Ascending aorta (tissue), 2 donors: ENCODE measurements around the gene PRKAG2. TPM values are rescaled to one million over a fixed set of nuclear protein-coding genes. Genes with fewer than 3 reads are reported as not detected.
A peak's percentile ranks its signal among the peaks of the same experiment; 100 is the strongest.

Experiments
- DNase-seq, 2 donors: peaks; one replicate each; pipeline ENCODE4 v3.0.0-alpha.2; 2019; ENCODE audit warnings: low spot score in 2 of 2
- H3K27ac ChIP-seq, 2 donors: fragments of 200-600 bp; sonication (generic); one replicate each; pipeline ENCODE4 v1.5.1; 2016 to 2017; ENCODE audit warnings: mild to moderate bottlenecking in 1 of 2
- H3K27me3 ChIP-seq: fragments of 200-600 bp; sonication (generic); one replicate; pipeline ENCODE4 v1.5.1; 2017
- H3K36me3 ChIP-seq, 2 donors: fragments of 200-600 bp; sonication (generic); one replicate each; pipeline ENCODE4 v1.5.1; 2016
- H3K4me1 ChIP-seq, 2 donors: fragments of 200-600 bp; sonication (generic); one replicate each; pipeline ENCODE4 v1.5.1; 2016 to 2017; ENCODE audit warnings: mild to moderate bottlenecking in 1 of 2
- H3K4me3 ChIP-seq, 2 donors: fragments of 200-600 bp; sonication (generic); one replicate each; pipeline ENCODE4 v1.5.1; 2016 to 2017; ENCODE audit warnings: mild to moderate bottlenecking in 1 of 2
- H3K9me3 ChIP-seq, 2 donors: fragments of 200-600 bp; sonication (generic); one replicate each; pipeline ENCODE4 v1.5.1; 2016
- CTCF ChIP-seq, 3 experiments: fragments of 200-600 bp in 2 of 3; fragments of 450-650 bp in 1 of 3; sonication (generic) in 2 of 3; IDR thresholded peaks; one replicate each; pipeline ENCODE4 v1.5.1; 2016 to 2019; ENCODE audit warnings: antibody characterized with exemption in 3 of 3, mild to moderate bottlenecking in 1 of 3, moderate library complexity in 1 of 3
- intact Hi-C: fragments of 100-400 bp; cut with DNase I; formaldehyde crosslinking; loops from one replicate; pipeline ENCODE4 v1.15.1; 2023
- total RNA-seq: library from RNA; depleted of rRNA; stranded (reverse); fragments of >200 nt; gene quantifications from one replicate; pipeline ENCODE4 v1.1.0, GENCODE V29; 2016

Gene PRKAG2
- total RNA-seq, 1 donor from 2014 or later = 26.7 TPM

GRCh38 chr7:151690606-151691005 is 186.3 kb downstream of the PRKAG2 start:
- Histone ChIP-seq H3K4me3 (no peak overlapping the region), H3K27me3 (no peaks in the 10 kb centered on the region), H3K27ac (no peak overlapping the region), H3K36me3 (no peaks in the 10 kb centered on the region), H3K9me3 (no peaks in the 10 kb centered on the region), H3K4me1 (peaks cover 12 to 41% of the 10 kb centered on the region in 2 donors)
- intact Hi-C loops = no loop called here
- no peak for TF ChIP-seq CTCF (IDR thresholded peaks at IDR 0.05)
- no peak for DNase-seq

- H3K27me3 ChIP-seq = no peaks in the 10 kb centered on the region
- TF ChIP-seq CTCF (IDR thresholded peaks at IDR 0.05) = no peak
- H3K9me3 ChIP-seq = no peaks in the 10 kb centered on the region
- peak overlapping the region; percentile 3 to 16 for H3K27ac ChIP-seq
- no peak overlapping the region for H3K4me3 ChIP-seq
- no peaks in the 10 kb centered on the region for H3K36me3 ChIP-seq
- no peak for DNase-seq
- intact Hi-C loops = loop anchor here (5.0 kb wide), 1 partner anchor 167 kb away; no protein-coding TSS in a partner anchor
- H3K4me1 ChIP-seq = peaks cover 10 to 30% of the 10 kb centered on the region in 2 donors
These were observed 187.5 kb downstream of the PRKAG2 start for GRCh38 chr7:151689196-151689971.

- intact Hi-C loops = loop anchor here (5.0 kb wide), 1 partner anchor 166 kb away; no protein-coding TSS in a partner anchor
- DNase-seq = no peak
- Histone ChIP-seq H3K4me1 (peaks cover 10 to 28% of the 10 kb centered on the region in 2 donors), H3K36me3 (no peaks in the 10 kb centered on the region), H3K9me3 (no peaks in the 10 kb centered on the region), H3K27ac (peak overlapping the region; percentile 86 to 94), H3K4me3 (no peak overlapping the region), H3K27me3 (no peaks in the 10 kb centered on the region)
- TF ChIP-seq CTCF (IDR thresholded peaks at IDR 0.05) = peak in 1 of 3 experiments; percentile 2
These were observed 188.6 kb downstream of the PRKAG2 start for GRCh38 chr7:151688236-151688780.

- H3K4me3 ChIP-seq = no peak overlapping the region
- no peaks in the 10 kb centered on the region for H3K36me3 ChIP-seq
- H3K27me3 ChIP-seq = no peaks in the 10 kb centered on the region
- peaks cover 10 to 28% of the 10 kb centered on the region in 2 donors for H3K4me1 ChIP-seq
- DNase-seq = peak; percentile 35 to 94
- TF ChIP-seq CTCF (IDR thresholded peaks at IDR 0.05) = peak in 1 of 3 experiments; percentile 7
- no peaks in the 10 kb centered on the region for H3K9me3 ChIP-seq
- peak overlapping the region; percentile 86 to 94 for H3K27ac ChIP-seq
- intact Hi-C loops = loop anchor here (2.0 to 5.0 kb wide), 5 partner anchors 21 to 165 kb away; no protein-coding TSS in a partner anchor
These were observed 189.2 kb downstream of the PRKAG2 start for GRCh38 chr7:151687523-151688235.

GRCh38 chr7:151686826-151687225 is 190.1 kb downstream of the PRKAG2 start:
- H3K27me3 ChIP-seq = no peaks in the 10 kb centered on the region
- no peak for TF ChIP-seq CTCF (IDR thresholded peaks at IDR 0.05)
- H3K4me1 ChIP-seq = peaks cover 10 to 28% of the 10 kb centered on the region in 2 donors
- DNase-seq = no peak
- peak overlapping the region; percentile 86 to 94 for H3K27ac ChIP-seq
- no peaks in the 10 kb centered on the region for H3K9me3 ChIP-seq
- H3K36me3 ChIP-seq = no peaks in the 10 kb centered on the region
- intact Hi-C loops = loop anchor here (2.0 to 5.0 kb wide), 5 partner anchors 20 to 165 kb away; no protein-coding TSS in a partner anchor
- no peak overlapping the region for H3K4me3 ChIP-seq
